Heart left ventricle (tissue), 13 donors: Measurements from ENCODE around the gene RHBDL3.

Experiments used
- POLR2A ChIP-seq, 2 donors: fragments of 450-650 bp; IDR thresholded peaks; one replicate each; pipeline ENCODE4 v1.6.1; 2017; ENCODE audit warnings: antibody characterized with exemption in 2 of 2, mild to moderate bottlenecking in 2 of 2, moderate library complexity in 2 of 2
- TF ChIP-seq, protein P1 (sequence below), 12 donors: fragments of 200-600 bp; sonication (generic) in 4 of 12; IDR thresholded peaks; one replicate each; pipeline versions ENCODE4 v1.5.0 to v1.8.0; 2018 to 2022; ENCODE audit warnings: antibody characterized with exemption in 12 of 12, mild to moderate bottlenecking in 5 of 12
- donor health status: ischemic (EF 13 %, LVEDD 7.1; RV severe dilation, severe dysfunction).
- donor health status: DM: no; HTN: yes; CAD: no.
- donor health status: DM: no; HTN: no; CAD: no.
- donor health status: ischemic (EF 25% LVEDD 6.9; RV normal size, moderate dysfunction).
- donor health status: ischemic (EF 25% LVEDD 5.7; RV mildly dilated, moderate dysfunction).
- donor health status: ischemic (EF 35%, LVEDD 5.7; RV mildly dilated, moderate dysfunction).
- donor health status: nonischemic (EF 11% LVEDD 7.7; RV severe dilation, severe dysfunction).
- donor health status: DM: yes; HTN: yes; CAD: no.
- donor health status: PGD.
- donor health status: ischemic (EF 29% LVEDD 5.4; RV normal size, mild dysfunction).
- donor health status: nonischemic (EF 23%, LVEDD 6.1; RV moderate dilation, normal function).

DNA sequence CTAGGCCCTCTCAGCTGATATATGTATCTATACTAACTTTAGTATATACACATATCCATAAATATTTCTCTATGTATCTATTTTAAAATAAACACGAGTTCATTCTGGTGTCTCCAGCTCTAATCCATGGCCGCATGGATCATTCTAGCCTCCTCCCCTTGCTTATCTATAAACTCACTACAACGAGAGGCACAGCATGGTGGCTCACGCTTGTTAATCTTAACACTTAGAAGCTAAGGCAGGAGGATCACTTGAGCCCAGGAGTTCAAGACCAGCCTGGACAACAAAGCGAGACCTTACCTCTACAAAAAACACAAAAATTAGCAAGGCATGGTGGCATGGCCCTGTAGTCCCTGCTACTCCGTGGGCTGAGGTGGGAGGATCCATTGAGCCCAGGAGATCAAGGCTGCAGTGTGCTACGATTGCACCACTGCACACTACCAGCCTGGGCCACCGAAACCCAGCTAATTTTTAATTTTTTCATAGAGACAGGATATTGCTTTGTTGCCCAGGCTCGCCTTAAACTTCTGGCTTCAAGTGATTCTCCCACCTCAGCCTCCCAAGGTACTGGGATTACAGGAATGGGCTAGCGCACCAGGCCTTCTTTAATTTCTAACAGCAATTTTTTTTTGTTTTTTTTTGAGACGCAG is 80.4 kb downstream of the RHBDL3 start:
- TF ChIP-seq, protein P1, sequence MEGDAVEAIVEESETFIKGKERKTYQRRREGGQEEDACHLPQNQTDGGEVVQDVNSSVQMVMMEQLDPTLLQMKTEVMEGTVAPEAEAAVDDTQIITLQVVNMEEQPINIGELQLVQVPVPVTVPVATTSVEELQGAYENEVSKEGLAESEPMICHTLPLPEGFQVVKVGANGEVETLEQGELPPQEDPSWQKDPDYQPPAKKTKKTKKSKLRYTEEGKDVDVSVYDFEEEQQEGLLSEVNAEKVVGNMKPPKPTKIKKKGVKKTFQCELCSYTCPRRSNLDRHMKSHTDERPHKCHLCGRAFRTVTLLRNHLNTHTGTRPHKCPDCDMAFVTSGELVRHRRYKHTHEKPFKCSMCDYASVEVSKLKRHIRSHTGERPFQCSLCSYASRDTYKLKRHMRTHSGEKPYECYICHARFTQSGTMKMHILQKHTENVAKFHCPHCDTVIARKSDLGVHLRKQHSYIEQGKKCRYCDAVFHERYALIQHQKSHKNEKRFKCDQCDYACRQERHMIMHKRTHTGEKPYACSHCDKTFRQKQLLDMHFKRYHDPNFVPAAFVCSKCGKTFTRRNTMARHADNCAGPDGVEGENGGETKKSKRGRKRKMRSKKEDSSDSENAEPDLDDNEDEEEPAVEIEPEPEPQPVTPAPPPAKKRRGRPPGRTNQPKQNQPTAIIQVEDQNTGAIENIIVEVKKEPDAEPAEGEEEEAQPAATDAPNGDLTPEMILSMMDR (IDR thresholded peaks at IDR 0.05) = no peak
- no peak for TF ChIP-seq POLR2A (IDR thresholded peaks at IDR 0.05)
